ENCODE measurements around the gene TENT4A.
A peak's percentile ranks its signal among the peaks of the same experiment; 100 is the strongest.

TENT4A gene

GRCh38 chr5:6718161-6718681 is 5.0 kb downstream of the TENT4A start:
- DNase-seq (ENCODE audit: low read depth) = no peak

- DNase-seq (ENCODE audit: low read depth) = no peak
Observed at GRCh38 chr5:6718718-6719117, 5.5 kb downstream of the TENT4A start.

GRCh38 chr5:6719417-6719816 is 6.2 kb downstream of the TENT4A start:
- DNase-seq (ENCODE audit: low read depth) = no peak

GRCh38 chr5:6719896-6720560 is 6.8 kb downstream of the TENT4A start:
- no peak for DNase-seq (ENCODE audit: low read depth)

GRCh38 chr5:6720561-6720921 is 7.3 kb downstream of the TENT4A start:
- no peak for DNase-seq (ENCODE audit: low read depth)

GRCh38 chr5:6721442-6721841 is 8.2 kb downstream of the TENT4A start:
- no peak for DNase-seq (ENCODE audit: low read depth)

GRCh38 chr5:6722015-6722414 is 8.8 kb downstream of the TENT4A start:
- DNase-seq (ENCODE audit: low read depth) = no peak

- DNase-seq (ENCODE audit: low read depth) = no peak
Observed at GRCh38 chr5:6723122-6723815, 10.0 kb downstream of the TENT4A start.

GRCh38 chr5:6723816-6724300 is 10.6 kb downstream of the TENT4A start:
- DNase-seq (ENCODE audit: low read depth) = no peak

- no peak for DNase-seq (ENCODE audit: low read depth)
Observed at GRCh38 chr5:6724321-6724929, 11.2 kb downstream of the TENT4A start.

GRCh38 chr5:6725421-6725820 is 12.2 kb downstream of the TENT4A start:
- DNase-seq (ENCODE audit: low read depth) = no peak

GRCh38 chr5:6726006-6726405 is 12.8 kb downstream of the TENT4A start:
- no peak for DNase-seq (ENCODE audit: low read depth)

- no peak for DNase-seq (ENCODE audit: low read depth)
Observed at GRCh38 chr5:6727231-6727630, 14.0 kb downstream of the TENT4A start.

GRCh38 chr5:6728011-6728794 is 15.0 kb downstream of the TENT4A start:
- no peak for DNase-seq (ENCODE audit: low read depth)

GRCh38 chr5:6728795-6729183 is 15.6 kb downstream of the TENT4A start:
- no peak for DNase-seq (ENCODE audit: low read depth)

GRCh38 chr5:6729386-6730310 is 16.4 kb downstream of the TENT4A start:
- DNase-seq (ENCODE audit: low read depth) = no peak

- no peak for DNase-seq (ENCODE audit: low read depth)
Observed at GRCh38 chr5:6730407-6730806, 17.2 kb downstream of the TENT4A start.

- DNase-seq (ENCODE audit: low read depth) = no peak
Observed at GRCh38 chr5:6730807-6731206, 17.6 kb downstream of the TENT4A start.

- DNase-seq (ENCODE audit: low read depth) = no peak
Observed at GRCh38 chr5:6731465-6732237, 18.4 kb downstream of the TENT4A start.

GRCh38 chr5:6732634-6733410 is 19.6 kb downstream of the TENT4A start:
- DNase-seq (ENCODE audit: low read depth) = peak; percentile 25

All from GM04503 (cell line).